Stomach (tissue), 9 donors: ENCODE data around the gene NF1. TPM values are rescaled to one million over a fixed set of nuclear protein-coding genes. Genes with fewer than 3 reads are reported as not detected.

ENCODE experiments used
- DNase-seq, 2 donors: peaks; one replicate each; pipeline versions ENCODE4 v3.0.0 to v3.0.0-alpha.2; 2013 to 2019
- H3K27ac ChIP-seq, 5 donors: fragments of 200-600 bp in 4 of 5; sonication (generic) in 4 of 5; one replicate each; pipeline ENCODE4 v1.5.1; 2013 to 2019; ENCODE audit warnings: mild to moderate bottlenecking in 1 of 5, moderate library complexity in 1 of 5
- H3K27me3 ChIP-seq, 3 donors: fragments of 200-600 bp; sonication (generic); one replicate each; pipeline ENCODE4 v1.5.1; 2017 to 2019; ENCODE audit warnings: mixed run types in 1 of 3
- H3K36me3 ChIP-seq, 4 donors: fragments of 200-600 bp; sonication (generic); 1 replicate in 3 of 4; 2 replicates in 1 of 4; pipeline ENCODE4 v1.5.1; 2016 to 2019
- H3K4me1 ChIP-seq, 4 donors: fragments of 200-600 bp; sonication (generic); one replicate each; pipeline ENCODE4 v1.5.1; 2016 to 2019
- H3K4me3 ChIP-seq, 4 donors: fragments of 200-600 bp; sonication (generic) in 3 of 4; one replicate each; pipeline ENCODE4 v1.5.1; 2016 to 2019; ENCODE audit warnings: mild to moderate bottlenecking in 1 of 4
- H3K9me3 ChIP-seq, 4 donors: fragments of 200-600 bp; sonication (generic); one replicate each; pipeline ENCODE4 v1.5.1; 2016 to 2019
- EP300 ChIP-seq: sonication (generic); formaldehyde crosslinking; IDR thresholded peaks from one replicate; pipeline ENCODE4 v1.6.1; 2017; ENCODE audit warnings: antibody characterized with exemption
- POLR2A ChIP-seq, 4 donors: fragments of 450-650 bp; IDR thresholded peaks; one replicate each; pipeline ENCODE4 v1.6.1; 2016; ENCODE audit warnings: antibody characterized with exemption in 4 of 4, control low read depth in 2 of 4, mild to moderate bottlenecking in 1 of 4, moderate library complexity in 1 of 4
- POLR2AphosphoS5 ChIP-seq, 3 donors: sonication (generic); formaldehyde crosslinking; IDR thresholded peaks; one replicate each; pipeline ENCODE4 v1.6.1; 2016; ENCODE audit warnings: antibody characterized with exemption in 3 of 3
- WGBS, 5 donors: extraction: QIAGEN DNeasy Blood & Tissue Kit in 3 of 5; methylation state at CpG; one replicate each; pipeline versions ENCODE4 v1.1.5 to v1.1.7; 2013 to 2018; 5-methylcytosine and 5-hydroxymethylcytosine counted together
- intact Hi-C: fragments of 100-400 bp; cut with DNase I; formaldehyde crosslinking; loops from one replicate; pipeline ENCODE4 v1.15.1; 2023; ENCODE audit warnings: low total_unique reads
- polyA plus RNA-seq, 3 donors: library from polyadenylated mRNA; stranded (reverse); fragments of 200-250 nt; gene quantifications; one replicate each; pipeline ENCODE4 v1.2.3, GENCODE V29; 2013
- total RNA-seq, 5 donors: library from RNA; depleted of rRNA; stranded (reverse); fragments of >200 nt; gene quantifications; one replicate each; pipeline versions ENCODE4 v1.1.0 to v1.2.3, GENCODE V29; 2014 to 2016
- TF ChIP-seq, protein P1 (sequence below), 7 experiments: fragments of 450-650 bp in 4 of 7; fragments of 200-600 bp in 3 of 7; sonication (generic) in 3 of 7; IDR thresholded peaks; one replicate each; pipeline ENCODE4 v1.5.1; 2016 to 2019; ENCODE audit warnings: antibody characterized with exemption in 7 of 7, control low read depth in 2 of 7, mild to moderate bottlenecking in 1 of 7
- donor health status: healthy with polysubstance abuse.
- donor health status: Bipolar disorder and iron deficiency.
- donor health status: healthy.

NF1 gene
- total and polyA plus RNA-seq, 8 donors: 5.2 to 108 (median 50.5) TPM

DNA sequence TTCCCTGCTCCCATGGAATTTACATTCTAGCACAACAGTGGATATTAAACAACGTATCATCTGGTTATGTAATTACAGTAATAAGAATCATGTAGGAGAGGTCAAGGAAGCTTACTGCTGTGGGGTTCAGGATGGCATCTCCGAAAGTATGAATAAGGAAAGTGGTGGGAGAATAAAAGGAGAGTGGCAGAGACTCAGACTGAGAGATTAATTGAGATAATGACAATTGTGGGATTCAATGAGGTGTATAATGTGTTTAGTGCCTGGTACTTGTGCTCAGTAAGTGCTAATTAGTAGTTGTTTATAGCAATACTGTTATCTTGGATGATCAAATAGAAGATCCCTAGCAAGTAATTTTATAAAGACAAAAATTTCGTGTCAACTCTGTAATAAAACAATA lies 45.3 kb downstream of the NF1 start:
- no peaks in the 10 kb centered on the region for H3K9me3 ChIP-seq
- H3K27me3 ChIP-seq: no peaks in the 10 kb centered on the region
- H3K27ac ChIP-seq: no peak overlapping the region
- H3K4me3 ChIP-seq: no peak overlapping the region
- WGBS, 5 donors: 91 to 96% (median 94%) methylated on average over 3 of the region's 3 CpGs
- H3K36me3 ChIP-seq: peaks cover 0 to 31% (median 15%) of the 10 kb centered on the region in 4 donors
- DNase-seq: no peak
- TF ChIP-seq POLR2A (IDR thresholded peaks at IDR 0.05) (no peak), EP300 (no peak), POLR2AphosphoS5 (IDR thresholded peaks at IDR 0.05) (no peak)
- no peaks in the 10 kb centered on the region for H3K4me1 ChIP-seq
- intact Hi-C loops: no loop called here

DNA sequence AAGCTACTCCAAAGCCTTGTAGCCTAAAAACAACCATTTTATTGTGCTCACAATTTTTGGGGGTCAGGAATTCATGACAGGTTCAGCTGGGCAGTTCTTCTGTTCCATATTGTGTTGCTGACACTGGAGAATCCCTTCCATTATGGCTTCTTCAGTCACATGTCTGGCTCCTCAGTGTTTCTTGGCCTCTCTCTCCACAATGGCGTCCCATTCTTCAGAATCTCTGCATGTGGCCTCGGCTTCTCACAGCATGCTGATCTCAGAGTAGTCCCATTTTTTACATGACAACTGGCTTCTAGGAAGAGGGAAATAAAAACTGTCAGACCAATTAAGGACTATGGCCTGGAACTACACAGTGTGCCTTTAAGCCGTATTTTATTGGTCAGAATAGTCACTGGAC lies 49.7 kb downstream of the NF1 start:
- TF ChIP-seq EP300 (no peak), POLR2A (IDR thresholded peaks at IDR 0.05) (no peak), POLR2AphosphoS5 (IDR thresholded peaks at IDR 0.05) (no peak)
- TF ChIP-seq, protein P1, sequence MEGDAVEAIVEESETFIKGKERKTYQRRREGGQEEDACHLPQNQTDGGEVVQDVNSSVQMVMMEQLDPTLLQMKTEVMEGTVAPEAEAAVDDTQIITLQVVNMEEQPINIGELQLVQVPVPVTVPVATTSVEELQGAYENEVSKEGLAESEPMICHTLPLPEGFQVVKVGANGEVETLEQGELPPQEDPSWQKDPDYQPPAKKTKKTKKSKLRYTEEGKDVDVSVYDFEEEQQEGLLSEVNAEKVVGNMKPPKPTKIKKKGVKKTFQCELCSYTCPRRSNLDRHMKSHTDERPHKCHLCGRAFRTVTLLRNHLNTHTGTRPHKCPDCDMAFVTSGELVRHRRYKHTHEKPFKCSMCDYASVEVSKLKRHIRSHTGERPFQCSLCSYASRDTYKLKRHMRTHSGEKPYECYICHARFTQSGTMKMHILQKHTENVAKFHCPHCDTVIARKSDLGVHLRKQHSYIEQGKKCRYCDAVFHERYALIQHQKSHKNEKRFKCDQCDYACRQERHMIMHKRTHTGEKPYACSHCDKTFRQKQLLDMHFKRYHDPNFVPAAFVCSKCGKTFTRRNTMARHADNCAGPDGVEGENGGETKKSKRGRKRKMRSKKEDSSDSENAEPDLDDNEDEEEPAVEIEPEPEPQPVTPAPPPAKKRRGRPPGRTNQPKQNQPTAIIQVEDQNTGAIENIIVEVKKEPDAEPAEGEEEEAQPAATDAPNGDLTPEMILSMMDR (IDR thresholded peaks at IDR 0.05): no peak
- H3K36me3 ChIP-seq: peaks cover 0 to 10% (median 3%) of the 10 kb centered on the region in 4 donors
- H3K4me3 ChIP-seq: no peak overlapping the region
- no peak overlapping the region for H3K27ac ChIP-seq
- intact Hi-C loops: no loop called here
- WGBS, 5 donors: 95 to 100% (median 99%) methylated on average over 3 of the region's 3 CpGs
- H3K4me1 ChIP-seq: peaks cover 0 to 18% (median 8%) of the 10 kb centered on the region in 4 donors
- H3K27me3 ChIP-seq: no peaks in the 10 kb centered on the region
- H3K9me3 ChIP-seq: no peaks in the 10 kb centered on the region
- DNase-seq: no peak

DNA sequence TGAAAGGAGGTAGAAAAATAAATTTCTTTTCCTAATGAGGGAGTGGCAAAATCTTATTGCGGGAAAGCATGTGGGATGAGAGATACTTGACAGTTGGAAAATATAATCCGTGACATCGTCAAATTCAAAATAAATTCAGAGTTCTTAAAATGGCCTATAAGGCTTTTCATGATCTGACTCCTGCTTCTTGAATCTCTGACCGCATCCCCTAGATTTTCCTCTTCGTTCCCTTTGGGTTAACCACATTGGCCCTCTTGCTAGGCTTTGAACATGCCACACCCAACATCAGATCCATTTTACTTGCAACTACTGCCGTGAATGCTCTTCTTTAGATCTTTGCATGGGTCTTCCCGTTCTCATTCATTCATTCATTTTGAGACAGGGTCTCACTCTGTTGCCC lies 50.1 kb downstream of the NF1 start:
- TF ChIP-seq POLR2AphosphoS5 (IDR thresholded peaks at IDR 0.05) (no peak), EP300 (no peak), POLR2A (IDR thresholded peaks at IDR 0.05) (no peak)
- TF ChIP-seq, protein P1 (IDR thresholded peaks at IDR 0.05): no peak
- peaks cover 0 to 6% (median under 1%) of the 10 kb centered on the region in 4 donors for H3K36me3 ChIP-seq
- no peak overlapping the region for H3K4me3 ChIP-seq
- H3K27ac ChIP-seq: no peak overlapping the region
- H3K4me1 ChIP-seq: peaks cover 0 to 18% (median 8%) of the 10 kb centered on the region in 4 donors
- DNase-seq: no peak
- no peaks in the 10 kb centered on the region for H3K27me3 ChIP-seq
- 84 to 85% (median 84%) methylated on average over 7 of the region's 7 CpGs for WGBS, 5 donors
- no peaks in the 10 kb centered on the region for H3K9me3 ChIP-seq
- intact Hi-C loops: no loop called here

DNA sequence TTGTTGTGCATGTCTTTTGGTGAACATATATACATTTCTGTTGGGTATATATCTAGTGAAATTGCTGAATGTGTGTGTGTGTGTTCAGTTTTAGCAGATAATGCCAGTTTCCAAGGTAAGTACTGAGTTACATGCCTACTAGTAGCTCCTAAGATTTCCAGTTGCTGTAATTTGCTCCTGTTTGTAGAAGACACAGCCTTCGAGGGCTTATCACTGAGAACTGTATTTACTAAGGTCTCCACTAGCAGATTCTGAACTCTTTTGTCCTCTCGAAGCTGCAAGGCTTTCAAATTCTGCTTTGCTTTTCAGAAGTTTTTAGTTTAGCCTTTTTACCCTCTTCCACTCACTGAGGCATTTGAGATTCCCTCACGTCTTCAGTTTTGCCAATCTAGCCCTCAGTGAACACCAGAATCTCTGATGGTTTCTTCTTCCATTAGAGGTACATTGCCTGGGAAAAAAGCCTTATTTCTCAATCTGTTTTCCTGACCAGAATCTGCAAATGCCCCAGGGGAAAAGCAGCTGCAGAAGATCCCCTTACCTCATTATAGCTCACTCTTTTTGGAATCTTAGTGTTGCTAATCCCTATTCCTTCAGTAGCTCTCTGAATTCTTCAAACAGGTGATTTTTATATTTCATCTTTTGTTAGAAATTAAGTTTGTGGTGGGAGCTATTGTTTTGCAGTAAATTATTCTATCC lies 52.9 kb downstream of the NF1 start:
- WGBS, 5 donors: 32 to 64% (median 53%) methylated on average over 3 of the region's 3 CpGs
- no peak for DNase-seq
- Histone ChIP-seq H3K27ac (no peak overlapping the region), H3K36me3 (no peaks in the 10 kb centered on the region), H3K9me3 (no peaks in the 10 kb centered on the region), H3K27me3 (no peaks in the 10 kb centered on the region), H3K4me3 (no peak overlapping the region), H3K4me1 (peaks cover 0 to 18% (median 8%) of the 10 kb centered on the region in 4 donors)
- TF ChIP-seq POLR2A (IDR thresholded peaks at IDR 0.05) (no peak), POLR2AphosphoS5 (IDR thresholded peaks at IDR 0.05) (no peak), EP300 (no peak)
- TF ChIP-seq, protein P1 (IDR thresholded peaks at IDR 0.05): no peak
- intact Hi-C loops: no loop called here

DNA sequence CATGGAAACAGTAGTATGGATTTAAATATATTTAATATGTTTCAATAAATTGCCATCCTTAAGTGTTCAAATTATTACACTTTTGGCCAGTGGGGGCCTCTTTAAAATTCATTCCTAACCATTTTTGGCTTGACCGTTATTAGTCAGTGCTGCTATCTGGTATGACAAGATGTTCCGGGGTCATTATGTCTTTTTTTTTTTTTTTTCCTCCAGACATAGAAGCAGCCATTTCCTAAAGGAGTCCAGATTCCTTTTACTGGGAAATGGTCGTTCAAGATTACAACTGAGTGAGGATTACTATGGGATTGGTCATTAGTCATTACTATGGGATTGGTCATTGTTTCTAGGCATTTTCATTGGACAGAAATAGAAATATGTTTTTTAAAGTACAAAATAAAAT lies 53.4 kb downstream of the NF1 start:
- Histone ChIP-seq H3K27ac (no peak overlapping the region), H3K27me3 (no peaks in the 10 kb centered on the region), H3K9me3 (no peaks in the 10 kb centered on the region), H3K4me3 (no peak overlapping the region), H3K36me3 (no peaks in the 10 kb centered on the region), H3K4me1 (peaks cover 0 to 18% (median 8%) of the 10 kb centered on the region in 4 donors)
- intact Hi-C loops: no loop called here
- 85 to 91% (median 87%) methylated on average over 3 of the region's 3 CpGs for WGBS, 5 donors
- no peak for TF ChIP-seq EP300
- no peak for TF ChIP-seq POLR2AphosphoS5 (IDR thresholded peaks at IDR 0.05)
- no peak for TF ChIP-seq POLR2A (IDR thresholded peaks at IDR 0.05)
- TF ChIP-seq, protein P1 (IDR thresholded peaks at IDR 0.05): no peak
- DNase-seq: no peak
